CD14-positive monocyte (primary cell): Measurements from ENCODE around the gene XXYLT1. TPM values are rescaled to one million over a fixed set of nuclear protein-coding genes. Genes with fewer than 3 reads are reported as not detected.
"Not testable (repeated sequence)": the region's sequence is repeated elsewhere in the genome, so short reads cannot be mapped to it uniquely, and the experiment has no call there.

ENCODE experiments used
- DNase-seq, 3 donors: peaks; one replicate each; pipeline ENCODE4 v3.0.0-alpha.2; 2011 to 2022
- H2AFZ ChIP-seq: 2 replicates; pipeline ENCODE4 v1.6.0; 2012; ENCODE audit warnings: mild to moderate bottlenecking, low read depth, low read length, inconsistent platforms; ENCODE audit not compliant: insufficient read depth, poor library complexity, severe bottlenecking
- H3K27ac ChIP-seq, 2 donors: 1 replicate in 1 of 2; 2 replicates in 1 of 2; pipeline ENCODE4 v1.5.1; 2012 to 2013; ENCODE audit warnings: low read length in 2 of 2, control low read depth in 1 of 2, inconsistent platforms in 1 of 2, low read depth in 1 of 2, mild to moderate bottlenecking in 1 of 2
- H3K27me3 ChIP-seq, 2 donors: one replicate each; pipeline versions ENCODE4 v1.6.0 to v1.6.1; 2011 to 2013; ENCODE audit warnings: low read length in 2 of 2; ENCODE audit not compliant: control insufficient read depth in 2 of 2, insufficient read depth in 2 of 2
- H3K36me3 ChIP-seq, 2 donors: replicated peaks in 1 of 2; 1 replicate in 1 of 2; 2 replicates in 1 of 2; pipeline versions ENCODE4 v1.5.1 to v1.6.1; 2012 to 2013; ENCODE audit warnings: low read length in 2 of 2, control low read depth in 1 of 2, inconsistent platforms in 1 of 2, mild to moderate bottlenecking in 1 of 2; ENCODE audit not compliant: insufficient read depth in 2 of 2, control insufficient read depth in 1 of 2
- H3K4me1 ChIP-seq, 2 donors: 1 replicate in 1 of 2; 2 replicates in 1 of 2; pipeline versions ENCODE4 v1.5.1 to v1.6.1; 2012 to 2013; ENCODE audit warnings: low read length in 2 of 2, control low read depth in 1 of 2, inconsistent platforms in 1 of 2, mild to moderate bottlenecking in 1 of 2, moderate library complexity in 1 of 2; ENCODE audit not compliant: insufficient read depth in 2 of 2, control insufficient read depth in 1 of 2
- H3K4me2 ChIP-seq: replicated peaks from 2 replicates; pipeline ENCODE3; 2012; ENCODE audit warnings: low read length, moderate library complexity, mild to moderate bottlenecking; ENCODE audit not compliant: poor library complexity, severe bottlenecking; ENCODE audit errors: extremely low read depth
- H3K4me3 ChIP-seq, 3 experiments: fragments of 200-600 bp in 1 of 3; sonication (generic) in 1 of 3; replicated peaks in 1 of 3; 1 replicate in 2 of 3; 2 replicates in 1 of 3; pipeline ENCODE4 v1.5.1; 2011 to 2013; ENCODE audit warnings: low read length in 3 of 3, mild to moderate bottlenecking in 3 of 3, control low read depth in 2 of 3, low read depth in 2 of 3, inconsistent platforms in 1 of 3, moderate library complexity in 1 of 3
- H3K79me2 ChIP-seq: 2 replicates; pipeline ENCODE4 v1.6.0; 2012; ENCODE audit warnings: mild to moderate bottlenecking, control low read depth, inconsistent platforms, low read length, moderate library complexity; ENCODE audit not compliant: insufficient read depth
- H3K9ac ChIP-seq: 2 replicates; pipeline ENCODE4 v1.6.0; 2017; ENCODE audit warnings: low read length, mild to moderate bottlenecking; ENCODE audit not compliant: insufficient read depth, poor library complexity, severe bottlenecking
- H3K9me3 ChIP-seq, 2 donors: replicated peaks in 1 of 2; 1 replicate in 1 of 2; 2 replicates in 1 of 2; pipeline versions ENCODE4 v1.5.1 to v1.6.1; 2012 to 2013; ENCODE audit warnings: low read length in 2 of 2, control low read depth in 1 of 2; ENCODE audit not compliant: control insufficient read depth in 1 of 2, insufficient read depth in 1 of 2
- H4K20me1 ChIP-seq: 2 replicates; pipeline ENCODE4 v1.6.0; 2012; ENCODE audit warnings: mild to moderate bottlenecking, low read length, control low read depth, moderate library complexity; ENCODE audit not compliant: insufficient read depth
- H3K27ac Mint-ChIP-seq, 7 donors: one replicate each; pipeline ENCODE4 v1.8.0; 2020; ENCODE audit warnings: mild to moderate bottlenecking in 7 of 7, mixed read lengths in 7 of 7, moderate library complexity in 6 of 7, inconsistent platforms in 2 of 7
- H3K27me3 Mint-ChIP-seq, 3 donors: one replicate each; pipeline ENCODE4 v1.8.0; 2021 to 2022; ENCODE audit warnings: low read depth in 3 of 3, mild to moderate bottlenecking in 3 of 3, mixed read lengths in 3 of 3, moderate library complexity in 3 of 3, inconsistent platforms in 1 of 3
- H3K36me3 Mint-ChIP-seq, 2 donors: one replicate each; pipeline ENCODE4 v1.8.0; 2020; ENCODE audit warnings: mixed read lengths in 2 of 2, inconsistent platforms in 1 of 2, mild to moderate bottlenecking in 1 of 2
- H3K4me1 Mint-ChIP-seq: one replicate; pipeline ENCODE4 v1.8.0; 2020; ENCODE audit warnings: mild to moderate bottlenecking, mixed read lengths
- H3K4me3 Mint-ChIP-seq, 2 donors: one replicate each; pipeline ENCODE4 v1.8.0; 2020; ENCODE audit warnings: mild to moderate bottlenecking in 2 of 2, mixed read lengths in 2 of 2, moderate library complexity in 1 of 2
- H3K9me3 Mint-ChIP-seq, 7 donors: one replicate each; pipeline ENCODE4 v1.8.0; 2020 to 2022; ENCODE audit warnings: mixed read lengths in 7 of 7, mild to moderate bottlenecking in 6 of 7, moderate library complexity in 6 of 7, inconsistent platforms in 2 of 7
- WGBS: methylation state at CpG from one replicate; pipeline ENCODE4 v1.1.5; 2013; ENCODE audit warnings: missing lambda C conversion rate; ENCODE audit not compliant: insufficient coverage; 5-methylcytosine and 5-hydroxymethylcytosine counted together
- intact Hi-C, 2 donors: fragments of 100-400 bp; cut with micrococcal nuclease; formaldehyde crosslinking; loops; one replicate each; pipeline versions ENCODE4 v1.15.0 to v1.15.1; 2023
- polyA plus RNA-seq, 3 donors: library from polyadenylated mRNA; depleted of rRNA in 1 of 3; unstranded in 2 of 3; stranded (reverse) in 1 of 3; fragments of 300-500 nt in 2 of 3; fragments of >200 nt in 1 of 3; fragmentation: Illumina TruSeq in 2 of 3; gene quantifications; 1 replicate in 2 of 3; 2 replicates in 1 of 3; pipeline ENCODE4 v1.2.3, GENCODE V29; 2012 to 2021
- TF ChIP-seq, protein P1 (sequence below): fragments of 200-600 bp; IDR thresholded peaks from one replicate; pipeline ENCODE4 v1.8.0; 2022; ENCODE audit warnings: antibody characterized with exemption, mild to moderate bottlenecking

XXYLT1 gene
- polyA plus RNA-seq, 3 donors: 11.8 to 13.5 (median 13.2) TPM

DNA sequence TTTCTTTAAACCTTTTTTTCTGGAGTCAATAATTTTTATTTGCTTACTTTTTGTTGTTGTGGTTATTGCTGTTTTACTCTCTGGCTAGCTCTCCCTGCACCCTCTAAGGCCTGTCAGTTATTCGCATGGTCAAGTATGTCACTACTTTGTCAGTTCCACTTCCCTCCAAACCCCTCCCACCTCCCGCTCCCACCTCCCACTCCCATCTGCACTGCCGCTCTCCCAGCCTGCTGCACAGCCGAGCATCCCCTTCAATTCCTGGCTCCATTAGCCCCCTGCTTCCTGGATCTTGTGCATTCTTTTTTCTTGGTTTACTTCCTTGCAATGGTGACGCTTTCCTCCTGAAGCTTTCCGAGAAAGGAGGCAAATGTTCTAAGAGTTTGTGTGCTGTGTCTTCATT lies 218.0 kb downstream of the XXYLT1 start:
- Histone ChIP-seq H3K36me3 (no peaks in the 10 kb centered on the region), H2AFZ (no peak overlapping the region), H3K27me3 (no peaks in the 10 kb centered on the region), H4K20me1 (no peaks in the 10 kb centered on the region), H3K4me1 (peaks cover 0 to 7% of the 10 kb centered on the region in 2 donors), H3K27ac (no peak overlapping the region), H3K4me3 (no peak overlapping the region), H3K4me2 (no peak overlapping the region), H3K9me3 (no peaks in the 10 kb centered on the region), H3K9ac (no peak overlapping the region), H3K79me2 (no peaks in the 10 kb centered on the region)
- 90% methylated on average over 3 of the region's 6 CpGs for WGBS
- intact Hi-C loops: no loop called here
- Mint-ChIP-seq H3K36me3 (no peaks in the 10 kb centered on the region), H3K27me3 (peaks cover 0 to 8% (median 2%) of the 10 kb centered on the region in 3 donors), H3K4me3 (no peak overlapping the region), H3K27ac (no peak overlapping the region), H3K9me3 (peaks cover 0 to 2% (median 0%) of the 10 kb centered on the region in 7 donors), H3K4me1 (peaks cover 11% of the 10 kb centered on the region)
- DNase-seq: no peak
- TF ChIP-seq, protein P1, sequence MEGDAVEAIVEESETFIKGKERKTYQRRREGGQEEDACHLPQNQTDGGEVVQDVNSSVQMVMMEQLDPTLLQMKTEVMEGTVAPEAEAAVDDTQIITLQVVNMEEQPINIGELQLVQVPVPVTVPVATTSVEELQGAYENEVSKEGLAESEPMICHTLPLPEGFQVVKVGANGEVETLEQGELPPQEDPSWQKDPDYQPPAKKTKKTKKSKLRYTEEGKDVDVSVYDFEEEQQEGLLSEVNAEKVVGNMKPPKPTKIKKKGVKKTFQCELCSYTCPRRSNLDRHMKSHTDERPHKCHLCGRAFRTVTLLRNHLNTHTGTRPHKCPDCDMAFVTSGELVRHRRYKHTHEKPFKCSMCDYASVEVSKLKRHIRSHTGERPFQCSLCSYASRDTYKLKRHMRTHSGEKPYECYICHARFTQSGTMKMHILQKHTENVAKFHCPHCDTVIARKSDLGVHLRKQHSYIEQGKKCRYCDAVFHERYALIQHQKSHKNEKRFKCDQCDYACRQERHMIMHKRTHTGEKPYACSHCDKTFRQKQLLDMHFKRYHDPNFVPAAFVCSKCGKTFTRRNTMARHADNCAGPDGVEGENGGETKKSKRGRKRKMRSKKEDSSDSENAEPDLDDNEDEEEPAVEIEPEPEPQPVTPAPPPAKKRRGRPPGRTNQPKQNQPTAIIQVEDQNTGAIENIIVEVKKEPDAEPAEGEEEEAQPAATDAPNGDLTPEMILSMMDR: no peak

DNA sequence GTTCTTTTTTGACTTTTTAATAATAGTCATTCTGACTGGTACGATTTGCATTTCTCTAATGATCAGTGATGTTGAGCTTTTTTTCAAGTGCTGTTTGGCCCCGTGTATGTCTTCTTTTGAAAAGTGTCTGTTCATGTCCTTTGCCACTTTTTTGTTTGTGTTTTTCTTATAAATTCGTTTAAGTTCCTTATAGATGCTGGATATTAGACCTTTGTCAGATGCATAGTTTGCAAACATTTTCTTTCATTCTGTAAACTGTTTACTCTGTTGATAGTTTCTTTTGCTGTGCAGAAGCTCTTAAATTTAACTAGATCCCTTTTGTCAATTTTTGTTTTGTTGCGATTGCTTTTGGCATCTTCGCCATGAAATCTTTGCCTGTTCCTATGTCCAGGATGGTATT lies 220.7 kb downstream of the XXYLT1 start:
- H2AFZ ChIP-seq, H3K4me2 ChIP-seq, H3K27ac Mint-ChIP-seq, H3K4me1 ChIP-seq, H3K4me3 ChIP-seq, H3K79me2 ChIP-seq, H3K9ac ChIP-seq, H3K4me3 Mint-ChIP-seq, H3K36me3 ChIP-seq, H4K20me1 ChIP-seq, H3K9me3 Mint-ChIP-seq, H3K27me3 Mint-ChIP-seq, H3K27me3 ChIP-seq, H3K27ac ChIP-seq, H3K9me3 ChIP-seq, H3K36me3 Mint-ChIP-seq, DNase-seq, intact Hi-C loops: not testable (repeated sequence)
- H3K4me1 Mint-ChIP-seq: peaks cover 11% of the 10 kb centered on the region
- WGBS: 88% methylated on average over 2 of the region's 5 CpGs
